ENCODE measurements around the gene SMCO4.

The SMCO4 gene

GRCh38 chr11:93504110-93505095 lies 38.8 kb downstream of the SMCO4 start:
- no peak for DNase-seq (ENCODE audit: low spot score)

GRCh38 chr11:93501856-93502255 lies 41.3 kb downstream of the SMCO4 start:
- DNase-seq (ENCODE audit: low spot score): no peak

- no peak for DNase-seq (ENCODE audit: low spot score)
These were observed 42.4 kb downstream of the SMCO4 start for GRCh38 chr11:93500759-93501158.

GRCh38 chr11:93498641-93499040 lies 44.5 kb downstream of the SMCO4 start:
- DNase-seq (ENCODE audit: low spot score): no peak

- no peak for DNase-seq (ENCODE audit: low spot score)
These were observed 45.0 kb downstream of the SMCO4 start for GRCh38 chr11:93498161-93498560.

- DNase-seq (ENCODE audit: low spot score): no peak
These were observed 45.6 kb downstream of the SMCO4 start for GRCh38 chr11:93497596-93497995.

GRCh38 chr11:93494357-93494756 lies 48.8 kb downstream of the SMCO4 start:
- DNase-seq (ENCODE audit: low spot score): no peak

- DNase-seq (ENCODE audit: low spot score): peak; percentile 24
These were observed 49.8 kb downstream of the SMCO4 start for GRCh38 chr11:93493252-93493897.

- no peak for DNase-seq (ENCODE audit: low spot score)
These were observed 50.5 kb downstream of the SMCO4 start for GRCh38 chr11:93492464-93493251.

- no peak for DNase-seq (ENCODE audit: low spot score)
These were observed 51.2 kb downstream of the SMCO4 start for GRCh38 chr11:93491973-93492372.

GRCh38 chr11:93490996-93491618 lies 52.1 kb downstream of the SMCO4 start:
- no peak for DNase-seq (ENCODE audit: low spot score)

GRCh38 chr11:93489841-93490240 lies 53.4 kb downstream of the SMCO4 start:
- DNase-seq (ENCODE audit: low spot score): no peak

GRCh38 chr11:93487032-93487483 lies 56.1 kb downstream of the SMCO4 start:
- DNase-seq (ENCODE audit: low spot score): peak; percentile 83

GRCh38 chr11:93485983-93486382 lies 57.2 kb downstream of the SMCO4 start:
- no peak for DNase-seq (ENCODE audit: low spot score)

GRCh38 chr11:93484716-93485115 lies 58.5 kb downstream of the SMCO4 start:
- DNase-seq (ENCODE audit: low spot score): no peak

- no peak for DNase-seq (ENCODE audit: low spot score)
These were observed 60.6 kb downstream of the SMCO4 start for GRCh38 chr11:93482556-93482955.

- DNase-seq (ENCODE audit: low spot score): no peak
These were observed 61.5 kb downstream of the SMCO4 start for GRCh38 chr11:93481696-93482095.

- DNase-seq (ENCODE audit: low spot score): no peak
These were observed 61.9 kb downstream of the SMCO4 start for GRCh38 chr11:93481279-93481678.

GRCh38 chr11:93480756-93481155 lies 62.4 kb downstream of the SMCO4 start:
- no peak for DNase-seq (ENCODE audit: low spot score)

- DNase-seq (ENCODE audit: low spot score): no peak
These were observed 62.9 kb downstream of the SMCO4 start for GRCh38 chr11:93480256-93480655.

GRCh38 chr11:93478841-93479240 lies 64.3 kb downstream of the SMCO4 start:
- no peak for DNase-seq (ENCODE audit: low spot score)

- DNase-seq (ENCODE audit: low spot score): no peak
These were observed 65.4 kb downstream of the SMCO4 start for GRCh38 chr11:93477684-93478234.
